HG03025 (cell line): ENCODE measurements around the gene TJP3.

Source experiments
- ATAC-seq: cut with Tn5 transposase; IDR thresholded peaks from one replicate; pipeline ENCODE4 v1.9.1; 2021; ENCODE audit warnings: mild to moderate bottlenecking, moderate library complexity; ENCODE audit not compliant: unreplicated experiment, low FRiP score

Gene TJP3

GRCh38 chr19:3670796-3671679, 37.1 kb upstream of the TJP3 start:
- ATAC-seq, result no peak

DNA sequence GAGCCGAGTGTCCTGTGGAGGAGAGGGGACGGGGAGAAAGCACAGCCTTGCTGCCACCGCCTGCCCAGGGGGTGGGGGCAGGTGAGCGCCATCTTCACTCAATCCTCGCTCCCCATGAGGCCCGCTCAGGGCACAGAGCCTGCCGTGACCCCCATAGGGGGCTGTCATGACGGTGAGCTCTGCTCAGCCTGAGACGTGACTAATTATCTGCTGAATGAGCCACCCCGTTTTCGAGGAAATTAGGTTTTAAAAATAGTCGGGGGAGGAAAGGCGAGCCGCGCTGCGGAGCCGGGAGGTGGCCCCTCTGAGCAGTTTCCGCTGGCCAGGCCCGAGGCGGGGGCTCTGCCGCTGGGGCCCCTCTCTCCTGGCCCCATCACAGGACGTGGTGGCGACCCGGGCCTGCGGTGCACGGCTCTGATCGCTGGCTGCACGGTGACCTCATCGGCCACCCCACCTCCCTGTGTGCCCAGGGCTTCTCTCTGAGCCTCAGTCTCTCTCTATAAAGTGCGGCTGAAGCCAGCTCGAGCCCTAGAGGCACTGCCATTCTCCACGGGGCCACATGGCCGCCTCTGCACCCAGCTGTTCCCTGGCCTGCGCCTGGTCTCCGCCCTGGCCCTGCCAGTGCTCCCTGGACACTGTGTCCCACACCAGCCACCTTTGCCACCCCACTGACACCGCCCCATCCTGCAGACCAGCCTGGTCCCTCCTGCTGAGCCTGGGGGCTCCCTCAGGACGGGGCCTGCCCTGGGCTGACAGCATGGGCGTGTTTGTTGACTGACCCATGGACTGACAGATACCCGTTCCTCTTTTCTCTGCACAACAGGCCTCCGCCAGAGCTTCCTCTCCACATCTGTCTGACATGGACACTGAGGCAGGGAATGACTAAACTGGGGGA, 36.3 kb upstream of the TJP3 start:
- ATAC-seq, result no peak

- no peak for ATAC-seq
These were observed 35.6 kb upstream of the TJP3 start for GRCh38 chr19:3672575-3672948.

DNA sequence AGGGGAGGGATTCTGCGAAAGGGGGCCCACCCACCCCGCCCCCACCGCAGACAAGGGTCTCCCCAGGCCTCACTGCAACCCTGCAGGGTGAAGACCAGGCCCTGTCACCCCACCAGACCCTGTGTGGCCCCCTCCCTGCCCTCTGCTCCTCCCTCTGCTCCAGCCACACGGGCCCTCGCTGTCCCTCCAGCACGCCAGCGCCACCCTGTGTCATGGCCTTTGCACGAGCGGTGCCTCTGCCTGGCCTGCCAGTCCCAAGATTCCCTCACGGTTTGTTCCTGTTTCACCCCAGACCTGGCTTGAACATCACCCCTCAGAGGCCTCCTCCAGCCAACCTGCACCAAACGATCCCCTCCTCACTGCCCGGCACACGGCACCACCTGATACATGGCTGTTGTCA, 35.2 kb upstream of the TJP3 start:
- ATAC-seq, result no peak

- no peak for ATAC-seq
These were observed 34.4 kb upstream of the TJP3 start for GRCh38 chr19:3673506-3674439.

DNA sequence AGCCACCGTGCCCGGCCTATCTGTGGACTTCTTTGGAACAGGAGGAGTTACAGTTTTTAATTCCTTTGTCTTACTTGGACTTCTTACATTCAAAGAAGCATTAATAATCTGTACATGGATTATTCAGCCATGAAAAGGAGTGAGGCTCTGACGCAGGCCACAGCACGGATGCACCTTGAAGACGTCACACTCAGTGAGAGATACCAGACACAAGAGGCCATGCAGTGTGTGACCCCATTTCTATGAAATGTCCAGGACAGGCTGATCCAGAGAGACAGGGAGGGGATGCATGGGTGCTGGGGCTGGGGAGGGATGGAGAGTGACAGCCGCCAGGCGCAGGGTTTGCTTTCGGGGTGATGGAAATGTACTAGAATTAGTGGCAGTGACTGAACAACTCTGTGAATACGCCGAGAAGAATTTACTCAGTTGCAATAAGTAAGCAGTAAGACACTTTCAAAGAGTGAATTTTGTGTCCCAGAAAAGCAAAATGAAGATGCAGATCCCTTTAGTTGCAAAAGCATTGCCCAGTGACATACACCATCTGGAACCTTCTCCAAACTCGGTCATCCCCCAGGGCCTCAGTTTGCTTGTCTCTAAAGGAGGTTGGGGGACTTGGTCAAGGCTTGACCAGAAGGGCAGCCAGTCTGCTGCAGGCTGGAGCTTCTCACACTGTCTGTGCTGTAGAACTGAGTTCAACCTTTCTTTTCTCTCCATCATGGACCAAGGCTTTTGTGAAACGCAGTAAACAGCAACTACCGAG, 33.2 kb upstream of the TJP3 start:
- no peak for ATAC-seq

DNA sequence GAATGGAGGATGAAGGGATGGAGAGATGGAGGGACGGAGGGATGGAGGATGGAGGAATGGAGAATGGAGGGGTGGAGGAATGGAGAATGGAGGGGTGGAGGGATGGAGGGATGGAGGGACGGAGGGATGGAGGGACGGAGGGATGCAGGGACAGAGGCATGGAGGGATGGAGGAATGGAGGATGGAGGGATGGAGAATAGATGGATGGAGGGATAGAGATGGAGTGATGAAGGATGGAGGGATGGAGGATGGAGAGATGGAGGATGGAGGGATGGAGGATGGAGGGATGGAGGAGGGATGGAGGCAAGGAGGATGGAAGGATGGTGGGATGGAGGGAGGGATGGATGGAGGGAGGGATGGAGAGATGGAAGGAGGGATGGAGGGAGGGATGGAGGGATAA, 30.0 kb upstream of the TJP3 start:
- no peak for ATAC-seq

DNA sequence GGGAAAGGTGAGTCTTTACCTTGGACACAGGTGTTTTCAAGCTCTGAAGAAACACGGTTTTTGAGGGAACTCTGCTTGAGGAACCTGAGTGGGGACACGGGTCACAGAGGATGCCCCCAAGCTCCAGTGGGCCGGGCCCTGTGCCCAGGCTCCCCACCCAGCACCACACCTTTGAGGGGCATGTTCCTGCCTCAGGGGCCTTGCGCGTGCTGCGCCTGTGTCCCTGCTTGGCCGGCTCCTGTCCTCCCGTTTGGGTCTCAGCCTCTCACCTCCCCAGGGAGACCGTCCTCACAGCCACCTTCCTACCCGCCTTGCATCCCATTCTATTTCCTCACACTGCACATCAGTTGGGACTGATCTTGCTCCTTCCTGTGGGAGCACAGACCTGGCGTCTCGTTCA, 29.0 kb upstream of the TJP3 start:
- ATAC-seq, result no peak

- no peak for ATAC-seq
These were observed 28.6 kb upstream of the TJP3 start for GRCh38 chr19:3679581-3679980.

GRCh38 chr19:3680939-3681338, 27.2 kb upstream of the TJP3 start:
- no peak for ATAC-seq

DNA sequence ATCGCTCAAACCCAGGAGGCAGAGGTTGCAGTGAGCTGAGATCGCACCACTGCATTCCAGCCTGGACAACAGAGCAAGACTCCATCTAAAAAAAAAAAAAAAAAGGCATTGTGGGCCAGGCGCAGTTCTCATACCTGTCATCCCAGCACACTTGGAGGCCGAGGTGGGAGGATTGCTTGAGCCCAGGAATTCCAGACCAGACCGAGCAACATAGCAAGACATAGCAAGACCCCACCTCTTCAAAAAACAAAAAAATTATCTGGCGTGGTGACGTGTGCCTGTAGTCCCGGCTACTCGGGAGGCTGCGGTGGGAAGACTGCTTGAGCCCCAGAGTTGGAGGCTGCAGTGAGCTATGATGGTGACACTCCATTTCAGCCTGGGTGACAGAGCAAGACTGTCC, 25.9 kb upstream of the TJP3 start:
- no peak for ATAC-seq

DNA sequence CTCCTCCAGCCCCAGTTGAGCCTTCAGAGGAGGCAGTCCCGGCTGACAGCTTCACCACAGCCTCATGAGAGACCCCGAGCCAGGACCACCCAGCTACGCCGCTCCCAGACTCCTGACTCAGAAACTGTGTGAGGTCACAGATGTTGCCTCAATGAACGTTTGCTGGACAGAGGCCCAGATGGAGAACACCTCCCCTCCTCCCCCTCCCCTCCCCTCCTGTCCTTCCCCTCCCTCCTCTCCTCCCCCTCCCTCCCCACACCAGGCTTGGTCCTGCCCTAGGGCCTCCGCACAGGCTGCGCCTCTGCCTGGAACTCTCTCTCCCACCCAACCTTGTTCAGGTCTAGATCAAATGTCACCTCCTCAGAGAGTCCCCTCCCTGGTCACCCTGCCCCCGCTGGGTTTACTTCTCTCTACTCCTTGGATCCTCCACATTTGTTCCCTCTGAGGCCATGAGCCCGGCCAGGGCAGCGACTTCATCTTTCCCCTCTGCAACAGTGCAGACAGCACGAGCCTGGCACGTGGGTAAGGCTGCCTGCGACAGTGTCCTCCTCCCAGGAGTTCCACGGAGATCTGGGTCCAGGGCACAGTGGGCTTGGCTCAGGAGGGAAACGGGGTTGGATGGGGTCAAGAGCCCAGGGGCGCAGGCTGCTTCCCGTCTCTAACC, 25.3 kb upstream of the TJP3 start:
- no peak for ATAC-seq

DNA sequence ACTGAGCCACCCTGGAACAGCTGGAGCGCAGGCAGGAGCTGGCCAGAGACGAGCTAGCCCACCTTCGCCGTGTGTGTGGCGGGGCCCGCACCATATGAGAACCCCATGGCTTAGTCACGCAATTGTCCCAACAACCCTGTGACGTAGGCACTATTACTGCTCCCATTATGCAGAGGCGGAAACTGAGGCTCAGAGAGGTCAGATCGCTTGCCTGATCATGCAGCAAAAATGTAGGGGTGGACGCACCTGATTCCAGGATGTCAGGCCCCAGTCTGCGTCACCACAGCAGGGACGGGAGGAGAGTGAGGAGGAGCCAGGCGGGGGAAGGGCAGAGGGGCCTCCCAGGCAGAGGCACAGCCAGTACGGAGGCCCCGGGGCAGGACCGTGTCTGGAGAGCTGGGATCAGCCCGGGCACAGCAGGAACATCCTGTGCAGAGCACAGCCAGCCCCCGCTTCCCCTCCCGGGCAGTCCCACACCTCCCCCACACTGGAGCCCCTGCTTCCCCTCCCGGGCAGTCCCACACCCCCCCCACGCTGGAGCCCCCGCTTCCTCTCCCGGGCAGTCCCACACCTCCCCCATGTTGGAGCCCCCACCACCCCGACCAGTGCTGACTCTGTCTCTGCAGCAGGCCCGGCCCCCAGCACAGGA, 24.7 kb upstream of the TJP3 start:
- no peak for ATAC-seq

DNA sequence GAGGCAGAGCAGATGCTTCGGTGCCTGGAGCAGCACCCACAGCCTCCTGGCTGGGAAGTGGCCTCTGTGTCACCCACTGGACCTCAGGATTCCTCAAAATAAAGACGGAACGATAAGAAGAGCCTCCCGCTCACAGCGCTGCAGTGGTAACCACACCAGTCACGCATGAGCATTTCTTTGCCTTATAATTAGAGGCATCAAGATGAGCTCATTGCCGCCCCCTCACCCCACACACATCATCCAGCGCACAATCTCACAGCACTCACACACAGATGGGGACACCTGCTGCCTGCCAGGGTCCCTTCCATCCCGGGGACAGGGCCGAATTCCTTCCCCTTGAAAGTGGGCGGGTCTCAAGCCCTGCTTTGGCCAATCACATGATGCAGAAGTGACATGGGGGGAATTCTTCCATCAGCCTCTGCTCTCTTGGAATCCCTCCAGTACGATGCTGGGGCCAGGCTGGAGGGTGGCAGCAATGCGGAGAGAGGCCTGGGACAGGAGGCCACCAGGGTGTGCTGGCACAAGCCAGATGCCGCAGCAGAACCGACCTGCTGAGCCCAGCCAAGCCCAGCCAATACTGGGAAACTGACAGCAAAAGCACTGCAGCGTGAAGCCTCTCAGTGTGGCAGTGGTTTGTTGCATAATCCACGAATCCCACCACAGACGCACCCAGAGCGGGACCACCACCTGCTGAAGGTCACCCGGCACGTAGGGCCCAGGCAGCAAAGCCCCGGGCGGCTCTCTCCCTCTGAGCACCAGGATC, 23.9 kb upstream of the TJP3 start:
- ATAC-seq, result no peak

- no peak for ATAC-seq
These were observed 23.3 kb upstream of the TJP3 start for GRCh38 chr19:3684817-3685410.

- no peak for ATAC-seq
These were observed 20.8 kb upstream of the TJP3 start for GRCh38 chr19:3687393-3687773.

GRCh38 chr19:3687774-3688706, 20.1 kb upstream of the TJP3 start:
- ATAC-seq, result no peak
